ENCODE results near the gene DCDC2B.

DNA sequence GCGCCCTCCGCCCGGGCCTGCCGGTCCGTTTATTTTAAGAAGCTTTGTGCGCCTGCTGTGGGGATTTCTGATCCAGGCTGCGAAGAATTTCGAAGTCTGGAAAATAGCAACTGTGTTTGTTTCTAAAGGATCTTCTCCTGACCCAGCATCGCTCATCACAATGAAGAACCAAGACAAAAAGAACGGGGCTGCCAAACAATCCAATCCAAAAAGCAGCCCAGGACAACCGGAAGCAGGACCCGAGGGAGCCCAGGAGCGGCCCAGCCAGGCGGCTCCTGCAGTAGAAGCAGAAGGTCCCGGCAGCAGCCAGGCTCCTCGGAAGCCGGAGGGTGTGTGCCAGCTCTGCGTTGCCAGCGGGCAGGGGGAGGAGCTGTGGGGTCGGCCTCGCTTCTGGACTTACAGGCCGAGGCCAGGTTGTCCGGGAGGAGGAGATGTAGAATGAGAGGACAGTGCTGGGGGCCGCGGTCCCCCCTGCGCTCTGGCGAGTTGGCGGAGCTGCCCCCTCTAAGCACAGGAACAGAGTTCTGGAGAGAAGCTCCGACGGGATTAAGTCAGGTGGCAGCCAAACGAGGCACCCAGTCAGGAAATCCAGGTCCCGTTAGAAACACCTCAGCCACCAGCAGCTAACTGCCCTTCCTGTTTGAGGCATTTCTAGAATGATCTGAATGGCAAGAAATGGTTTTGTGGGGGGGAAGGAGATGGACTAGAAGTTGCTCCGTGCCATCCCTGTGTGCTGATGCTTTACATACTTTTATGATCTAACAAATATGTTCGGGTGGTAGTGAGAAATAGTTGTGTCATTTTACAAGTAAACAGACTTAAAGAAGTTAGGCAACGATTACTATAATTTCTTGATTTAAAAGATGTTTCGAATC is 28.5 kb upstream of the DCDC2B start:
- TF ChIP-seq CTCF (IDR thresholded peaks at IDR 0.05; ENCODE audit: low read depth, low read length) (no peak), EZH2phosphoT487 (IDR thresholded peaks at IDR 0.05; ENCODE audit: low read depth) (no peak)
